Transverse colon (tissue), 4 donors: ENCODE data around the gene WDR35.

Experiments
- CTCF ChIP-seq, 5 experiments: fragments of 200-600 bp in 3 of 5; fragments of 450-650 bp in 2 of 5; sonication (generic) in 3 of 5; IDR thresholded peaks; 1 replicate in 2 of 5; 2 replicates in 3 of 5; pipeline ENCODE4 v1.5.1; 2016 to 2017; ENCODE audit warnings: antibody characterized with exemption in 5 of 5, inconsistent platforms in 3 of 5, mild to moderate bottlenecking in 2 of 5, moderate library complexity in 1 of 5
- EP300 ChIP-seq: sonication (generic); formaldehyde crosslinking; IDR thresholded peaks from one replicate; pipeline ENCODE4 v1.6.1; 2017; ENCODE audit warnings: antibody characterized with exemption, low read depth
- POLR2AphosphoS5 ChIP-seq, 3 donors: sonication (generic); formaldehyde crosslinking; IDR thresholded peaks; one replicate each; pipeline ENCODE4 v1.6.1; 2016; ENCODE audit warnings: antibody characterized with exemption in 3 of 3

- no peak for TF ChIP-seq CTCF (IDR thresholded peaks at IDR 0.05)
- TF ChIP-seq POLR2AphosphoS5 (IDR thresholded peaks at IDR 0.05) = no peak
- TF ChIP-seq EP300 = no peak
Observed at GRCh38 chr2:19979932-19980331, 10.0 kb downstream of the WDR35 start.
